Coronary artery (tissue), 2 donors: ENCODE data around the gene SORCS3.

ENCODE experiments used
- DNase-seq: peaks from one replicate; pipeline ENCODE4 v3.0.0-alpha.2; 2017; ENCODE audit warnings: low spot score
- H3K27ac ChIP-seq, 2 donors: fragments of 200-600 bp; sonication (generic); one replicate each; pipeline ENCODE4 v1.5.1; 2016 to 2019
- H3K4me3 ChIP-seq: fragments of 200-600 bp; sonication (generic); 2 replicates; pipeline ENCODE4 v1.5.1; 2016; ENCODE audit warnings: mild to moderate bottlenecking, moderate library complexity
- TF ChIP-seq, protein P1 (sequence below): fragments of 200-600 bp; sonication (generic); IDR thresholded peaks from one replicate; pipeline ENCODE4 v1.5.1; 2019; ENCODE audit warnings: antibody characterized with exemption

Gene SORCS3

DNA sequence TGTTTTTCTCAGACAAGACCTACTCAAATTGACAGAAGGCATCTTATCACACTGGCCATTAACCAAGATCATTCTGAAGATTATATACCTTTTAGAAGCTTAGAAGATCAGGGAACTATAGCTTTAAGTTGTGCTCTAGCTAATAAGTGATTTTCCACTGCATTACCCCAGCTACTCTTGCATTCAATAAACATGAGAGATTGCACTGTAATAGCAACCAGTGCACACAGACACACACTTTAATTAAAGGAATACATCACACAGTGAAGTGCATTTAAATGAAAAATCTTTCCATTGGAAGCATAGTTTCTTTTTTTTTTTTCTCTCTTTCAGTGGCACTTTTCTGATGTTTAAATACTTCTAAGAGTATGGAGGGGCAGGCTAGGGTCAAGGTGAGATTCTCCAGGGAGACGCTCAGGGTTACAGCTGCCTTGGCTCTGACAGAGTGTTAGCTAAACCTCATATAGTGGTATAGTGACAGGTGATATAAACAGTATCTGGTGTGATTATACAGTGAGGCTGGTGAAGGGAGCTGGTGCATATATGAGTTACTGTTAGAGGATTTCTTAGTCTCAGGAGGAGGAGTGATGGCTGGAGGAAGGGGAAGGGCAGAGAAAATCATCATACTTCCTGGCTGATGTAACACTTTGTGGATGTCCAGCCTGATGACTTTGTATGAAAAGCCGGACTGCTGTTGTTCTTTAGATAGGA lies 369.5 kb downstream of the SORCS3 start:
- Histone ChIP-seq H3K27ac (no peak overlapping the region), H3K4me3 (no peak overlapping the region)
- no peak for DNase-seq
- TF ChIP-seq, protein P1, sequence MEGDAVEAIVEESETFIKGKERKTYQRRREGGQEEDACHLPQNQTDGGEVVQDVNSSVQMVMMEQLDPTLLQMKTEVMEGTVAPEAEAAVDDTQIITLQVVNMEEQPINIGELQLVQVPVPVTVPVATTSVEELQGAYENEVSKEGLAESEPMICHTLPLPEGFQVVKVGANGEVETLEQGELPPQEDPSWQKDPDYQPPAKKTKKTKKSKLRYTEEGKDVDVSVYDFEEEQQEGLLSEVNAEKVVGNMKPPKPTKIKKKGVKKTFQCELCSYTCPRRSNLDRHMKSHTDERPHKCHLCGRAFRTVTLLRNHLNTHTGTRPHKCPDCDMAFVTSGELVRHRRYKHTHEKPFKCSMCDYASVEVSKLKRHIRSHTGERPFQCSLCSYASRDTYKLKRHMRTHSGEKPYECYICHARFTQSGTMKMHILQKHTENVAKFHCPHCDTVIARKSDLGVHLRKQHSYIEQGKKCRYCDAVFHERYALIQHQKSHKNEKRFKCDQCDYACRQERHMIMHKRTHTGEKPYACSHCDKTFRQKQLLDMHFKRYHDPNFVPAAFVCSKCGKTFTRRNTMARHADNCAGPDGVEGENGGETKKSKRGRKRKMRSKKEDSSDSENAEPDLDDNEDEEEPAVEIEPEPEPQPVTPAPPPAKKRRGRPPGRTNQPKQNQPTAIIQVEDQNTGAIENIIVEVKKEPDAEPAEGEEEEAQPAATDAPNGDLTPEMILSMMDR, result no peak

DNA sequence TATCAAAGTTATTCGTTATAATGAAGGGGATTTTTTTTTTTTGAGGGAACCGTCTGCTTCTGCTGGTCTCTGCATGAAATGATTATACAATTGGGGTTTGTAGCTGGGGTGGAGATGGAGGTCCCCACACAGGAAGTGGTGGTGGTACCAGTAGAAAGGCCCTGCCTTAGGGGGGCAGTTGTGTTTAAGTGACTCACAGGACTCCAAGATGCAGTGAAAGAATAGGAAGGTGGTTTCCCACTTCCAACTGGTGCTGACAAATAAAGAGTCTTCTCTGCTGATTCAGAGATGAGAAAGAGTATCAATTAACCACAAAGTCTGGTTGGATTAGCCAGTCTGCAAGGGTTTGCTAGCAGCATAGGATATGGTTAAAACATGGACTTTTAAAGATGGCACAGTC lies 376.0 kb downstream of the SORCS3 start:
- H3K27ac ChIP-seq, result no peak overlapping the region
- TF ChIP-seq, protein P1, result no peak
- no peak overlapping the region for H3K4me3 ChIP-seq
- DNase-seq, result no peak

DNA sequence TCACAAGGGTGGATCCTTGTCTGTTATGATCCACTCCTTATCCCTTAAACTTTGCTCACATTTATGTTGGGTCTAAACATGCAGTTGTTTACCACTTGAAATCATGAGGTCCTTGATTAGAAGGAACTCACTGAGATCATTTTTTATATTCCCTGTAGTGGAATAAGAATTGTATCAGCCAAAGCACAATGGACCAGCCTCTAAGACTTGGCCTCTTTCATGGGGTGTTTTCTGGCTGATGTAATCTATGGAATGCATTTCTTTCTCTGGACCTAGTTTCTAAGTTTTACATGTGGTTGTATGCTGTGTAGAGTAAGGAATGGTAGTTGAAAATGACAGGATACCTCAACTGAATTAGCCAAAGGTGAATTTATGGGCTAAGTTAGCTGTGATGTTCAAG lies 376.6 kb downstream of the SORCS3 start:
- DNase-seq, result no peak
- TF ChIP-seq, protein P1, result no peak
- Histone ChIP-seq H3K27ac (no peak overlapping the region), H3K4me3 (no peak overlapping the region)

DNA sequence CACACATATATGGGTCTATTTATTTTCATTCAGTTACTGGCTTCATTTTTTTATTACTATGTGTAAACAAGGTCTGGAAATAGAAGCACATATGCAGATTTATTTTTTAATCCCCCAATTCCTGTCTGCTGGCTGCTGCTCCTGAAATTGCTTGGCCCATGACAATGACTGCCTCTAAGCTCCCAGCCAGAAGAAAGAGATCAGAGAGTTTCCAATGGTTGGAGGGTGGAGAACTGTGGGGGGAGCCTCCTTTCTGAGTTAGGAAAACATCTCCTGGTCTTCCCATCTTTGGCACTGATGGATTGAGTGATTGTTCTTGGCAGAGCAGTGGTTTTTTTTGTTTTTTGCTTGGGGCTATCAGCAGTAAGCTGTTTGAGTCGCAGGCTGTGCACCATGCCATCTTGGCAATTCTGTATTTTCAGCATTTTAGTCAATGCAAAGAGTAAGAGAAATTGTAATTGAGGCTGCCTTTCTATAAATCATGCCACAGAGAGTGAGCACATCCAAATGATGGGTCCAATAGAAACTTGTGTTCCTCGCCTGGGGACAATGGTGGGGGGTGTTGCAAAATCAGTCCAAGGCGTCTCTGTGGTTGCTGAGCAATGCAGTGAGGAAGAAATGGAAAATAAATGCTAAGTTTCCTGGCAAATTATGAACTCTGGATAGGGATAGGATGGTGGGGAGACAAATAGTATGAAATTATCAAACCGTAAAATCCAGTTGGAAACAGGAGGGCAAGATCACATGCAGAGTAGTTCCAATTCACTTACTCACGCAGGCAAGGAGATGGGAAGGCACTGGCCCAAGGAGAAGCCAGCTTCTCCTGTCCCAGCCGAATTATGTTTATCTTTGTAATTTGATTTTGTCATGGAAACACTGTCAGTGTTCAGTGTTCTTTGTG lies 382.4 kb downstream of the SORCS3 start:
- TF ChIP-seq, protein P1, result no peak
- no peak overlapping the region for H3K27ac ChIP-seq
- no peak overlapping the region for H3K4me3 ChIP-seq
- no peak for DNase-seq

DNA sequence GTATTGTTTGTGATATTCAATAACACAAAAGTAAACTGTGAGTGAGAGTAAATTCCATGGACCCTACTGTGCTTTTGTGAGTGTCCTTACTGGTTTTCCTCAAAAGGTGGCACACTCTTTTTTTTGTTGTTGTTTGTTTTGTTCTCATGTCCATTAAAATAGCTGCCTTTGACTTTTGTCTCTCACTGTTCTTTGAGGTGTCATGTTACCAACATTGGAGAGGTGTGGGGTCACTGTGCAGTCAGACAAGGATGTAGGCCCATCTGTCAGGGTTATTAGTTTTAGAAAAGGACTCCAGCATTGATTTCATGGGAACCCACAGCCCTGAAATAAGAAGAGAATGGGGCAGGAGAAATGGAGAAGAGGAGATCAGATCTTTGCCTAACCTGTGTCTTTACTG lies 383.1 kb downstream of the SORCS3 start:
- Histone ChIP-seq H3K27ac (no peak overlapping the region), H3K4me3 (no peak overlapping the region)
- DNase-seq, result no peak
- TF ChIP-seq, protein P1, result no peak

DNA sequence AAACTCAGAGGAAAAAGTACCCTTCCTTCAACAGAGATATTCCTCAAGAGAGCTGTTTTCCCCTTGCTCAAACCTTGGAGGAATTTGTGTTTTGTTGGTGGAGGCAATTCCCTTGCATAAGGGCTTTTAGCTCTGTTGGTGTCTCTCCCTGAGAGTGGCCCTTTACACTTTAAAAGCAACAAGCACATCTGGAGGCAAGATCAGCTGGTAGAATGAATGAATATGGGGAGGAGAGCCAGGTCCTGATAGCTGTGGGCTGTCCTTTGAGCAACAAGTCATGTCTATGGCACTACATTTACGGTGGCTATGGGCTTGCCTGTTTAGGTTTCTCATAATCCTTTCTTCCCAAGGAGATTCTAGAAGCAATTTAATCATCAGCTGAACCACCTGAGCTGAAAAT lies 384.0 kb downstream of the SORCS3 start:
- no peak for DNase-seq
- Histone ChIP-seq H3K4me3 (no peak overlapping the region), H3K27ac (no peak overlapping the region)
- TF ChIP-seq, protein P1, result no peak
